NCI-H146 (cell line): ENCODE data around the gene LGR6.
"Not testable (repeated sequence)": the region's sequence is repeated elsewhere in the genome, so short reads cannot be mapped to it uniquely, and the experiment has no call there.

Source experiments
- DNase-seq: peaks from one replicate; lab custom pipeline; 2025; lab: John Stamatoyannopoulos, UW

Gene LGR6

DNA sequence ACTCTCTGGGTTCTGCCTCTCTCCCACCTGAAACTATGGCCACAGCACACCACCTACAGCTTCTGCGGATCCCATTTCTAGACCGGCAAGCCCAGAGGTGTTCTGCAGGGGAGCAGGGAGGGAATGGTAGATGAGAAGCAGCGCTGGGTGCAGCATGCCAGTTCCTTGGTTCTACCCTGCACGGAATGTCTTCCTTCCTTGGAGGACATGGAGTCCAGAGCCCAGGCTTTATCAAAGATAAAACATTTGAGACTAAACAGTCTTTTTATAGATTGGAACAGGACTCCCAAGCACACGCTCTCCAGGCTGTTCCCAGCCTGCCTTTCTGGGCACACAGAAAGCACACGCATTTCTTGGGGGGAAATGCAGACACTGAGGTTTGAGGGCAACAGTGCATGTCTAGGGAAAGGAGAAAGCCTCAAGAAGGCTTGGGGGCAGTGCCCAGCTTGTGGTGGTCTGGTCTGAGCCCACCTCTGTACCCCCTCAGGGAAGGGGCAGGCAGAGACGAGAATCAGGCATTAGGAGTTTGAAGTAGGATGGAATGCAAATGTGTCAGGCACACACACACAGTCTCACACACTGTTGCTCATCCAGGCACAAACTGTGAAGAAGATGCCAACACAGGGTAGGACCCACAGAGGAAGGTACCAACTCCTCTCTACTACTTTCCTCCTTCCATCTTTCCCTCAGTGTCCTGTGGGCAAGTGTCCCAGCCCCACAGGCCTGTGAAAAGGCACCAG is 29.7 kb downstream of the LGR6 start:
- DNase-seq, result no peak

DNA sequence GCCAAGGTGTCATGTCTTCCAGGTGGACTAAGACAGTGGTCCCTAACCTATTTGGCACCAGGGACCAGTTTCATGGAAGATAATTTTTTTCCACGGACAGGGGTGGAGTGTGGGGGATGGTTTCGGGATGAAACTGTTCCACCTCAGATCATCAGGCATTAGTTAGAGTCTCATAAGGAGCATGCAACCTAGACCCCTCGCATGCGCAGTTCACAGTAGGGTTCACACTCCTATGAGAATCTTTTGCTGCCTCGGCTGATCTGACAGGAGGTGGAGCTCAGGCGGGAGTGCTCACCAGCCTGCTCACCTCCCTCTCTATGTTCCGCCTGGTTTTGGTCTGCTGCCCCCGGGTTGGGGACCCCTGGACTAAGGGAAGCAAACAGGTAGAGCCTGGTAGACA is 30.9 kb downstream of the LGR6 start:
- DNase-seq, result no peak

DNA sequence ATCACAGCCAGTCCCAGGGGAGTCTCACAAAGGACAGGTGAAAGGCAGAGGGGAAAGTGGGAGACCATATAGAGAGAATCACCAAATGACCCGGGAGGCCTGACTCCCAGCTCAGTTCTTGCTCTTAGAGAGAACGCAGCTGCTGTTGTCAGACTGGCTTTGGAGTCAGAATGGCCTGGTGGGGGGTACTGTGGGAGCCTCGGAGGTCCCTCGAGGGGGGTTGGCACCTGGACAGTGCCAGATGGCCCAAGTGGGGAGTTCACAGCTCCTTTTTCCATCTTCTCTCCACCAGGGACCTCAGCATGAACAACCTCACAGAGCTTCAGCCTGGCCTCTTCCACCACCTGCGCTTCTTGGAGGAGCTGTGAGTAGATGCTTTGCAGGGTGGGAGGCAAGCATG is 31.5 kb downstream of the LGR6 start:
- no peak for DNase-seq

DNA sequence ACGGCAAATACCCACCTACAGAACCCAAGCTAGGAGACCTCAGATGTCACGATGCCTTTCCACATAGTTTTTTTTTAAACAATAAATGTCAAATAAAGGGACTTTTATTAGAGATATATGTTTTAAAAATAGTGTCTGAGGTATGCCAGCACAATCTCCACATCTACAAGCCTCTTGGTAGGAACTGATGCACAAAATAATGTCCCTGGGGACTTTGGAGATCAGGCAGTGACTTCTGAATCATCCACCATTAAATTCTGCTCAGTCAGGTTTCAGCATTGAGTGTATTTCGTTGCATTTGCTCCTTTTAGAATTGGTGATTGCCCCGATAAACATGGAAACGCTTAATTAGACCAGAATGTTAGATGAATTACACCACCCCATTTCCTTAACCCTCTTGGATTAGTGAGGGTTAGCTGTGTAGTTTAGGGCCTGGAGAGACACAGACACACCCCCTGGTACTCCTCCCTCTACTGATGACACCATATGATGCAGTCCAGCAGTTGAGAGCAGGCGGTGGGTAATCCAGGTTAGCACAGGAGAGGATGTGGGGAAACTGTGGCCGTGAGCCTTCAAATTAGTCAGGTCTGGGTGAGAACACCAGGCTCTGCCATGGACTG is 33.6 kb downstream of the LGR6 start:
- DNase-seq, result no peak

DNA sequence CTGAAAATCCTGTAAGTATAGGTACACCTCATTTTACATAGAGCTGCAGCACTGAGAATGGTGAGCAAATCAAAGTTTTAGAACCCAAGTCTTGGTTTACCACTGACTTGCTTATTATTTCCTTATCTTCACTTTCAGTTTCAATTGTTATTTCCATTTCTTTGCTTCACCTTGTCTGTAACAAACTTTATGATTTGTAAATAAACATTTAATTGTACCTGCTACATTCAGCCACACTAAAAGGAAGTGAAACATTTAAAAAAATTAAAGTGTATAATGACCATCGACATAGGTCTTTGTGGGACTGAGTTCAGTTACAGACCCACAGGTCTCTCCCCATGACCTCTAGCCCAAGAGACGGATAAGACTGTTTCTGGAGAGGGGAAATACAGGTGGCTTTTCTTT is 34.4 kb downstream of the LGR6 start:
- no peak for DNase-seq

DNA sequence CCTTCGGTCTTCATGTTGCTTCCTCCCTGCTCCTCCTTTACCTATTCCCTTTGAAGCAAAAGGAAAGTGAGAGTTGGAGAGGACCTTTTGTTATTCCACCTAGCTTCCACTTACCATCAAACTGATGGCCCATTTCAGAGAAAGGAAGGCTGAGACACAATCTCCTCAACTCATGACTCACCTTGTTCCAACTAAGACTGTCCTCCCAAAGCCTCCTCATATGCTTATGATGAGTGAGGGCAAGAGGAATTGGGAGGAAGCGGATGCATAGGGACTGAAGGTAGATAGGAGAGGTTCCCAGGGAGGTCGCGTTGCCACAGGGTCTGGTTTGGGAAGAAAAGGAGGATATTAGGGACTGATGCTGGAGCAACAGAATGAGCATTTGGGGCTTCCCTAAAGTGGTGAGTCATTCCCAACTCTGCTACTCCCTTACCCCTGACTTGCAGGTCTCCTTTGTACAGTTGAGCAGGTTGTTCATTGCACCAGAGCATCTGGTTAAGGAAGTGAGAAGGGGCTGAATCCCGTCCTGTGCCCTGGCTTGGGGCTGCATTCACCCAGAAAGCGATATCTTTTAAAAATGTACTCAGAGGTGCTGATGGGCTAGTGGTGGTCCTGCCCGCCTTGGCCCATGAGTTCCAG is 35.0 kb downstream of the LGR6 start:
- no peak for DNase-seq

DNA sequence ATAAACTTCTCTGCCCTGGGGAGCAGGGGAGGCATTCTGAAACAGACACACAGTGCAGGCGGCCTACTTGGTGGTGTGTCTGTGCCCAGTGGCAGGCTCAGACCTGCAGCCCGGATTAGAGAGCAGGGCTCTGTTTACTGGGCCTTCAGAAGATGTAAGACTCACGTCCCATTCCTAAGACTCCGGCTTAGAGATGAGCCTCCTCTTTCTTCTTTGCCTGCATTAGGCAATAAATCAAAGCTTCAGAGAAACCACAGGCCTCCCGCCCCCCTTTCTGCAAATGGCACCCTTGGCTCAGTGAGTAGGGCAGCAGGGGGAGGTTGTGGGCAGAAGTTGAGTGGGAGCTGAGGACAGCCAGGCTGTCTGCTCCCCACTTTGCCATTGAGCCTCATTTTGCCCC is 35.8 kb downstream of the LGR6 start:
- no peak for DNase-seq

DNA sequence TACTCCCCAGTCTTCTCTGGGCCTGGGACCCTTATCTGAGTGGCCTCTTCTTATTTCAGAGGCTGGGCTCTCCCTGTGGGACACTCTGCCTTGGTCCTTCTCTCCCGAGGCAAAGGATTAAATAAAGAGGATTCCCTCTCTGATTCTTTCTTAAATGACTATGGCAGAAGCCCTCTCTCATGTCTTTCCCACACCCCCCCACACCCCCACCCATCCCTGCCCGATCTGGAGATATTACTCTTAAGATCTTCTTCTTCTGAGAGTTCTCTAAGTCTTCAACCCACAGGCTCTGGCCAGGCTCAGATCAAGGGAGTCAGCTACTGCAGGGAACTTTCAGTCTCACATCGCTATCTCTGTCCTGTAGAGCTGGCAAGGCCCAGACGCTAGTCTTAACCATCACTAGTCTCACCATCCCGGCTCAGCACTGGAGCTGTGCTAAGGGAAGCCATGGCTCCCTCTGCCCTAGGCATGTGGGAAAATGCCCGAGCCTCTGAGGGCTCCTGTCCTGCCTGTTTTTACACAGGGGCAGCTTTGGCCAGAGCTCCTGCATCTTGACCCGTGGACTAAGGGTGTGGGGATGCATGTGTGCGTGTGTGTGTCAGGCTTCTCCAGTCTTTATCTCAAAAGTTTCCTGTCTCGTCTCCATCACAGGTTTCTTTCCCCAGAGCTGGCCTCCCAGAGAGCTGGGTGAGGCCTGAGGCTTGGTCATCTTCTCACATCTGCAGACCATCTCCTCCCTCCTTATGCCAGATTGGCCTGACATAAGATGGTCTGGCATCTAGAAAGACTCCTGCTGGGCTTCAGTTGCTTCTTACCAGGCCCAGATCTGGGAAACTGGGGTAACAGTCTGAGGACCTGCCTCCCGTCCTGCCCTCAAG is 36.7 kb downstream of the LGR6 start:
- no peak for DNase-seq

DNA sequence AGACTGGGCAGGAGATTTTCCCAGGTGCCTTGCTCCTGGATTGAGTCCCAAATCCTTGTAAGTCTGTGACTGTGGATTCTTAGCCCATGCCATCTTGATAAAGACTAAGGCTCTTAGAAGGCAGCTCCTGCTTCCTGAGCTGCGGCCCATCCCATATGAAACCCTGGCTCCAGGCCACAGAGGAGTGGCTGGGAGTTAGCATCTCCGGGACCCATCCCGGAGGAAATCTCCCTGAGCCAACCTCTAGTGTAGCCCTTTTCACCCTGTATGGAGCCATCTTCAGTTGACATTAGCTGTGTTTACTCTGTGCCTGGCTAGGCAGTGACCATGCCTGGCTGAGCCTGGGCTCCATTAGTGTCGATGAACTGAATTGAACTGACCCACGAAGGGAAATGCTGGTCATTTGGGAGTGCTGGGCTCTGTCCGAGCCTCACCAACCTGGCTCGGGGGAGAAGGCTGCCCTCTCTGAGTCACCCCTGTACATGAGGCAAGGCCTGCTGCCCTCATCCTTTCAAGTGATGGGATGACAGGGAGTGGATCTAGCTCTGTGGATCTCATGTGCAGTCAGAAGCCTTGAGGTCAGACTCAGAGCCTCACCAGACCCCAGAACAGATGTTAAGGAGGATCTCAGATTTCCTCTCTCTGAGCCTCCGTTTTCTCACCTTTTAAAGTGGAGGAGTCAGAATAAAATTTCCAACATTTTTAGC is 37.5 kb downstream of the LGR6 start:
- DNase-seq, result no peak

DNA sequence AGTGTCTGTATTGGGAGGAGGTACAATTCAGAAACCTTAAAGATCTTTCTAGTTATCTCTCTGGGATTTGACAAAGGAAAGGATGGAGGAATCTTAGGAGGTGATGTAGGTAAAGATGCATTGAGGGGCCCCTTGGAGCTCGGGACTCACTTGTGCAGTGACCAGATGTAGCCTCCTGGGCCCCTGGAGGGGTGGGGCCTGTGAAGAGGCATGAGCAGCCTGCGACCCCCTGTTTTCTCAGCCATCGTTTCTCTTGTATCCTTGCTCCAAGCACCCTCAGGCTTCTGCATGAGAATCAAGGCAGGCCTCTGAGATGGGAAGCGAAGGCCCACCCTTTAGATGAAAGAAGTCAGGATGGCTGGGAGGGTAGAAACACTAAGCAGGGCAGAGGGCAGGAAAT is 39.6 kb downstream of the LGR6 start:
- DNase-seq, result no peak

DNA sequence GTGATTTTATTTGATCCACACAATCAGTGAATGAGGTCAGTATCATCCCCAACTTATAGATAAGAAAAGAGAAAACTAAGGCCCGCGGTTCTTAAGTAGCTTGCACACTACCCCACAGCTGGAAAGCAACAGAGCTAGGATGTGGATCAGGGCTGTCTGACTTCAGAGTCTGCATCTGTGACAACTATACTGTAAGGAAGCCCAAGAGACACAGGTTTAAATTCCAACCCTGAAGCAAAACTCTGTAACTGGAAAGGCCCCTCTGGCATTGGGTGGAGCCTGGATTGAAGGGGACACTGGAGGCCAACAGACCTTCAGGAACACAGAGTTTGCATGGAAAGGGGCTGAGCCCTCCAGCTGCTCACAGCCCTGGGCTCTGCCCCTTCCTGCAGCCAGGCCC is 40.2 kb downstream of the LGR6 start:
- no peak for DNase-seq

DNA sequence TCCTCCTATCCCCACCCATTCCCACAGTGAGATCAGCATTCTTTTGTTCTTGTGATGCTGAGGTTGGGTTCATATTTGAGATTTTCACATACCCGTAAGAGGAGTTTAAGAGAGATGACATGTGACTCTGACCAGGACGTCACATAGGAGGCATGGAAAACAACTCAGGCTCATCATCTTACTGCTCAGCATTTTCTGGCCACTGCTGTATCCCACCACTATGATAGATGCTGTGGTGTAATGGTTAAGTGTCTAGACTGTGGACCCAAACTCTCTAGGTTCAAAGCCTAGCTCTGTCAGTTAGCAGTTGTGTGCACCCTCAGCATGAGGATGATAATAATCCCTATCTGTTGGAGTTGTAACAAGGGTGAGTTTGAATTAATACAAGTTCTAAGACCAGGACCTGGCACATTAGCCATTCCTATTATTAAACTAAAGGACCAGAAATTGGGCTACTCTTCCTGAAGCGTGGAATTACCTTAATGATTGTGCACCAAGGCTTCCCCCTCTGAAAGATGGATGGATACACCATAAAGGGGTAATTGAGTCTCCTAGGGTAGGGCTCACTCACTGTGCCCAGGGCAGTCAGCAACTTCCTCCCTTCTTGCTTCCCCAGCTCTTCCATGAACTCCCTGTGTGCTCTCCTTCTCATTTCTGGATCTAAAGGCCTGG is 40.9 kb downstream of the LGR6 start:
- DNase-seq, result no peak

DNA sequence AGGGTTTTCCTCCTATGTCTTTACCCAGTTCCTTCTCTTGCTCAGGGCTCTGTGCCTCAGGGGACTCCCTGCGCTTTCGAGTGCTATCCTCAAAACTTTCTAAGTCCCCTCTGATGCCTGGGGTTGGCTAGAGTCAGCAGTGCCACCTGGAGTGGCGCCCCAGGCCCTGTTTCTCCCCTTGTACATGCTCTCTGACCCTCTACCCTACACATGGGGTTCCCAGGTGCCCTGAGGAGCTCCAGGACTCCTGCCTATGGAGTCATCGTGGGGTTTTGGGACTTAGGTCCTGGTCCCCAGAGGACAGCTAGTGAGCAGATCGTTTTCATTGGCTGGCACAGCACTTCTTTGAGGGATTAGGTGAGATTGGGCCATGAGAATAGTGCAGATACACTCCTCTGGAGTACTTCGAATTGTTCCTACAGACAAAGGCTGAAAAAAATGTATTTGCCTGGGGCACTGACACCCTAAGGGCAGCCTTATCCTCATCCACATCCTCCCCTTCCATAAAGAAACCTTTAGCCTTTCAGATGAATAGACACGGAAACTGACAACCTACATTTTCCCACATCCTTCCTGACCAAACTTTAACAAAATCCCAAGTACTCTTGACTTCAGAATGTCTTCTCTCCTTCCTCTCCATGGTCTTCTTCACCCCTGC is 41.5 kb downstream of the LGR6 start:
- DNase-seq, result no peak

DNA sequence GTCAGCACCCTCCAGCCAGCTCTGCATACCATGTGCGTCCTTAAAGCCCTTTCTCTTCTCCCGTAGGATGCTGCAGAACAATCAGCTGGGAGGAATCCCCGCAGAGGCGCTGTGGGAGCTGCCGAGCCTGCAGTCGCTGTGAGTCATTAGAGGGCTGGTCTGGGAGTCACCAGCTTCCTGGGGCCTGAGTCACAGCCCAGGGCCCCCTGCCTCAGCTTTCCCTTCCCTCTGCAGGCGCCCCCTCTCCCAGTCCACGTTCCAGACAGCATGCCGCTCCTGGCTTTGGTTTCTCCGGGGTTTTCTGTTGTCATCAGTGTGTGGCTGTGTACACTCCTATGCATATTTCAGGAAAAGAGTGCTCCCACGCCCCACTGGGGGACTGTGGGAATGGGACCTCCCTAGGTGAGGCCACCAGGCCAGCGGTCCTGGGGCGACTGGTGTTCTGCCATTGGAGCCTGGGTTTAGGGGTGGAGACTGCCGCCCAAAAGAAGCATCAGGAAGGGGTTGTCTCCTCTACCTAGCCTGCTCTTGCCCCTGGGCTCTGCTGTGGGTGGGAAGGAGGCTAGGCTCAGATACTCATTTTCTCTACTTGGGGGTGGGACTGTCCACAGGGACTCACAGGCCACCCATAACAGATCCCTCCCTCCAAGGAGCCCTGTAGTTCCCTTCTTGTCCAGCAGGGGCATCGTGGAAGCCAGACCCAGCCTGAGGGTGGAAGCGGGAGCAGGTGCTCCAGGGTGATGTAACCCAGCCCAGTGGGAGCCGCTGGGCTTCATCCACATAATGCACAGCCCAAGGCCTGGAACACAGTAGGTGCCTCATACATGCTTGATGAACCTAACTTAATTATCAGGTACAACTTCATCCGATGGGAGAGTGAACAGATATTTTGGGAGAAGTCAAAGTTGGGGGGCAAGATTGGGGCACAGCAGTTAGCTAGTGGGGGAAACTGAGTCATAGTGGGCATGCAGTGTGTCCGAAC is 42.5 kb downstream of the LGR6 start:
- peak; percentile 86 for DNase-seq

DNA sequence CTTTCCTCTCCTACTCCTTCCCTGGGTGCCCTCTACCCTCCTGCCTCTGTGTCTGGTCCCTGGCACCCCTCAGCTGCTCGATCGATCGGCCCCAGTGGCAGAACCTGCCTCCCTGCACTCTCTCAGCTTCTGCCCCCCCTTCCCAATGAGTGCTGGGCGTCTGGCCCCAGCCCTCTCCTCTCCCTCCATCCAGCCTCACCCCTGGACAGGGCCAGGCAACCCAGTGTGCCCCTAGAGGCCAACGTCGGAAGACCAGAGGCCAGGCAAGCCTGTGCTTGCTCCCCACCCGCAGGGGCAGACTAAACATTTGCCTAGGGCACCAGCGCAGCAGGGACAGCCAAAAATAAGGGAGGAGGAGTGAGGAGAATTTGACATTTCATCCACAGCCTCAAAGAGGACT is 43.5 kb downstream of the LGR6 start:
- peak; percentile 87 for DNase-seq

DNA sequence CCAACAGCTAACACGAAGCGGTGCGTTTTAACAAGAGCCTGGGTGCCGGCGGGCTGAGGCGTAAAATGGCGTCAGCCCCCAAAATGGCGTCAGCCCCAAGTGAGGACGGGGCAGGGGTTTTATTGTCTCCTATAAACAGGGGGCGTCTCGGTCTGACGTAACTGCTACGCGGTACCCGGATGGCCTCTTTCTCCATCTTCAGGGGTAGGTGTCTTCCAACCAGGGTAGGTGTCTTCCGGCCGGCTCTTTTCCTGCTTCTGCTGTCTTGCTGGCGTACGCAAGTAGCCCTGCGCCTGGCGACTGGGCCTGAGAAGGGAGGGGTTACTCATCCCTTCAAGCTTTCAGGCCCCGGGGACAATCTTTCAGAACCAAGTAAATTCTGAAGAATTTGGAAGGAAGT is 45.3 kb downstream of the LGR6 start:
- no peak for DNase-seq

DNA sequence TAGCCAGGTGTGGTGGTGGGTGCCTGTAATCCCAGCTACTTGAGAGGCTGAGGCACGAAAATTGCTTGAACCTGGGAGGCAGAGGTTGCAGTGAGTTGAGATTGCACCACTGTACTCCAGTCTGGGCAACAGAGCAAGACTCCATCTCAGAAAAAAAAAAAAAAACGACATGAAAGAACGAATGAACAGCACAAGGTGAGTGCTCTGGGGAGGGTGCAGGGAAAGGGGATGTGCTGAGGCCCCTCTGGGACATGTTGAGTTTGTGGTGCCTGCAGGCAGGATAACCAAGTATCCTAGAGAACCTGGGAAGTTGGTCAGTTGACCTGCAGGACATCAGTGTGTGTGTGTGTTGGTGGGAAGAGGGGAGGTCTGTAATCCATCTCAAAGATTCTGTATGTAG is 46.6 kb downstream of the LGR6 start:
- not testable (repeated sequence) for DNase-seq

DNA sequence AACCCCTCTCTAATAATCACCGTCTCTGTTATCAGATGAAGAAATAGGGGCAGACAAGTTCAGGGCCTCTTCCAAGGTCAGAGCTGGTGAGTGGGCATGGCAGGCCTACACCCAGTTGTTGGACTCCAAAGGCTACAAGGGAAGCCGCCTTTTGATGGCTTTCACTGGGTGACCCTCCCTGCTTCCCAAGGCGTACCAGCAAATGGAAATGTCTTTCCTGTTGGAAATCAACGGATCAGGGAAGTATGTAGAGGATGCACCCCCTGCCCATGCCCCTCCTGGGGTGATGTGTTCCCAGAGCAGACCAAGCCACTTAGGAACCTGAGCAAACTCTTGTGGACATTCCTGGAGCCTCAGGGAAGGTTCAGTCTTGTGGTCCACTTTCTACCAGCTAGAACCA is 47.4 kb downstream of the LGR6 start:
- DNase-seq, result no peak

DNA sequence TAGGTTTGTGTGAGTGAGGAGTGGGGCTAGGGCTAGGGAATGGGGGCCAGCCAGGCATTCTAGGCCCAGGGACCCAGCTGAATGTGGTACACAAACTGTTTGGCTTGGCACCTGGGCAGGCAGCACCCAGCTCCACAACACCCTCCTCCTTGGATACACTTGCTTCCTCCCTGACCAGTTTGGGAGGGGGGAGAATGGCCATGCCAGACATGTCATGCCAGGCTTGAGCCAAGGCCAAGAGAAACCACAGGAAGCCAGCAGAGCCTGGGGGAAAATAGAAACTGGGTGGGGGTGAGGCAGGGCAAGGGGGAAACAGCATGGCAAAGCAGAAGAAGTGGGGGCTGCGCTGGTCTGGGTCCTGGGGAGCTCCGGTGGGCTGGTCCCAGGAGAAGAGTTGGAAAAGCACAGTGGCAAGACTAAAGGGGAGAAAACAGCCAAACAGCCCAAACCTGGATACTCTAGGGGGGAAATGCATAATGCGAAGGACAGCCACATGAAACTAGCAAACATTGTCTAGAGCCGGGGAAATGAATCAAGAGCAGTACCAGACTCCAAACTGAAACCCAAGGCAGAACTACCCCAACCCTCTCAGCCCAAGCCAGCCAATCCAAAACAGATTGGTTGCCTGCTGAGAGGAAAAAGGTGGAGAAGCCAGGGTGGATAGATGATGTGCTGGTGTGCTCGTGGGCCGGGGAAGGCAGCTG is 47.9 kb downstream of the LGR6 start:
- DNase-seq, result no peak
